Gastrocnemius medialis (tissue), 4 donors: ENCODE data around the gene VTI1A. TPM values are rescaled to one million over a fixed set of nuclear protein-coding genes. Genes with fewer than 3 reads are reported as not detected.

Experiments
- ATAC-seq, 2 donors: fragments of 150-250 bp; one replicate each; pipeline ENCODE4 v1.9.1; 2016
- DNase-seq, 2 donors: peaks; one replicate each; pipeline ENCODE4 v3.0.0-alpha.2; 2019
- H3K27ac ChIP-seq, 4 donors: fragments of 200-600 bp; sonication (generic); 1 replicate in 1 of 4; 2 replicates in 3 of 4; pipeline ENCODE4 v1.5.1; 2016 to 2018; ENCODE audit warnings: mild to moderate bottlenecking in 2 of 4, moderate library complexity in 1 of 4
- H3K27me3 ChIP-seq, 3 donors: fragments of 200-600 bp; sonication (generic) in 2 of 3; 1 replicate in 1 of 3; 2 replicates in 2 of 3; pipeline versions ENCODE4 v1.5.1 to v1.6.0; 2016 to 2019; ENCODE audit warnings: mild to moderate bottlenecking in 1 of 3, moderate library complexity in 1 of 3
- H3K36me3 ChIP-seq, 2 donors: fragments of 200-600 bp; sonication (generic) in 1 of 2; one replicate each; pipeline ENCODE4 v1.5.1; 2017 to 2018
- H3K4me1 ChIP-seq, 2 donors: fragments of 200-600 bp; sonication (generic) in 1 of 2; one replicate each; pipeline ENCODE4 v1.5.1; 2016 to 2017; ENCODE audit warnings: mild to moderate bottlenecking in 2 of 2
- H3K4me3 ChIP-seq, 4 donors: fragments of 200-600 bp; sonication (generic) in 3 of 4; 1 replicate in 1 of 4; 2 replicates in 3 of 4; pipeline ENCODE4 v1.5.1; 2016 to 2019; ENCODE audit warnings: mild to moderate bottlenecking in 2 of 4
- H3K9me3 ChIP-seq, 3 donors: fragments of 200-600 bp; sonication (generic) in 2 of 3; 1 replicate in 1 of 3; 2 replicates in 2 of 3; pipeline ENCODE4 v1.5.1; 2016 to 2019
- POLR2A ChIP-seq, 2 donors: fragments of 450-650 bp; IDR thresholded peaks; one replicate each; pipeline ENCODE4 v1.6.1; 2017; ENCODE audit warnings: antibody characterized with exemption in 2 of 2, mild to moderate bottlenecking in 2 of 2, moderate library complexity in 2 of 2
- in situ Hi-C, 4 donors: fragments of 200-750 bp; cut with MboI; loops; one replicate each; pipeline versions ENCODE4 v1.15.0 to v1.8.0; 2017; ENCODE audit warnings: low sequenced_read_pairs in 4 of 4
- intact Hi-C: fragments of 100-400 bp; cut with DNase I; formaldehyde crosslinking; loops from one replicate; pipeline ENCODE4 v1.15.1; 2023; ENCODE audit warnings: low total_unique reads
- total RNA-seq, 4 donors: library from RNA; depleted of rRNA; stranded (reverse); fragments of >200 nt; gene quantifications; one replicate each; pipeline versions ENCODE4 v1.1.0 to v1.2.3, GENCODE V29; 2016
- TF ChIP-seq, protein P1 (sequence below), 5 experiments: fragments of 450-650 bp in 3 of 5; fragments of 200-600 bp in 2 of 5; sonication (generic) in 2 of 5; IDR thresholded peaks in 4 of 5; conservative IDR thresholded peaks in 1 of 5; 1 replicate in 4 of 5; 2 replicates in 1 of 5; pipeline ENCODE4 v1.5.1; 2016 to 2019; ENCODE audit warnings: antibody characterized with exemption in 5 of 5, mild to moderate bottlenecking in 3 of 5, moderate library complexity in 3 of 5

VTI1A gene
- total RNA-seq, 4 donors from 2014 or later, result 26.5 to 51.2 (median 30.6) TPM

DNA sequence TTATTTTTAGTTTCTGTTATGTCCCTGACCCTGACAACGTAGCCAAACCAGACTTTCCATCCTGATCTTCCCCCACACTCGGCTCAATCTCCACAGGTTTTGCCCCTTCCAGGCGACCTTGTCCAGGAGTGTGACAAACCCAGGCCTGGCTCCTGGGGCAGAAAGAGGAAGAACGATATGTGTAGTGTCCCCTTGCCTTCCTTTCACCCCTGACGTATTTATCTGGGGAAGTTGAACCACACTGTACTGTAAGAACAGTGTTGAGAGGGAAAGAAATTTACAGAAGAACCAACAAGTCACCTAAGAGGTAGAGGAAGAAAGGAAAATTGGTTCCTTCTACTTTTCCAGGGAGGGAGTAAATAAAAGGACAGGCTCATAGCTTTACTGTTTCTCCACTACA, 158.0 kb downstream of the VTI1A start:
- Histone ChIP-seq H3K36me3 (no peaks in the 10 kb centered on the region), H3K4me3 (no peak overlapping the region), H3K4me1 (no peaks in the 10 kb centered on the region), H3K27me3 (no peaks in the 10 kb centered on the region), H3K27ac (no peak overlapping the region), H3K9me3 (no peaks in the 10 kb centered on the region)
- TF ChIP-seq, protein P1, sequence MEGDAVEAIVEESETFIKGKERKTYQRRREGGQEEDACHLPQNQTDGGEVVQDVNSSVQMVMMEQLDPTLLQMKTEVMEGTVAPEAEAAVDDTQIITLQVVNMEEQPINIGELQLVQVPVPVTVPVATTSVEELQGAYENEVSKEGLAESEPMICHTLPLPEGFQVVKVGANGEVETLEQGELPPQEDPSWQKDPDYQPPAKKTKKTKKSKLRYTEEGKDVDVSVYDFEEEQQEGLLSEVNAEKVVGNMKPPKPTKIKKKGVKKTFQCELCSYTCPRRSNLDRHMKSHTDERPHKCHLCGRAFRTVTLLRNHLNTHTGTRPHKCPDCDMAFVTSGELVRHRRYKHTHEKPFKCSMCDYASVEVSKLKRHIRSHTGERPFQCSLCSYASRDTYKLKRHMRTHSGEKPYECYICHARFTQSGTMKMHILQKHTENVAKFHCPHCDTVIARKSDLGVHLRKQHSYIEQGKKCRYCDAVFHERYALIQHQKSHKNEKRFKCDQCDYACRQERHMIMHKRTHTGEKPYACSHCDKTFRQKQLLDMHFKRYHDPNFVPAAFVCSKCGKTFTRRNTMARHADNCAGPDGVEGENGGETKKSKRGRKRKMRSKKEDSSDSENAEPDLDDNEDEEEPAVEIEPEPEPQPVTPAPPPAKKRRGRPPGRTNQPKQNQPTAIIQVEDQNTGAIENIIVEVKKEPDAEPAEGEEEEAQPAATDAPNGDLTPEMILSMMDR (IDR thresholded peaks at IDR 0.05 in 4 of 5, conservative IDR thresholded peaks at IDR 0.05 in 1 of 5), result no peak
- TF ChIP-seq POLR2A (IDR thresholded peaks at IDR 0.05), result no peak
- DNase-seq, result no peak
- no peak for ATAC-seq
- in situ Hi-C loops, result no loop called here
- intact Hi-C loops, result no loop called here

DNA sequence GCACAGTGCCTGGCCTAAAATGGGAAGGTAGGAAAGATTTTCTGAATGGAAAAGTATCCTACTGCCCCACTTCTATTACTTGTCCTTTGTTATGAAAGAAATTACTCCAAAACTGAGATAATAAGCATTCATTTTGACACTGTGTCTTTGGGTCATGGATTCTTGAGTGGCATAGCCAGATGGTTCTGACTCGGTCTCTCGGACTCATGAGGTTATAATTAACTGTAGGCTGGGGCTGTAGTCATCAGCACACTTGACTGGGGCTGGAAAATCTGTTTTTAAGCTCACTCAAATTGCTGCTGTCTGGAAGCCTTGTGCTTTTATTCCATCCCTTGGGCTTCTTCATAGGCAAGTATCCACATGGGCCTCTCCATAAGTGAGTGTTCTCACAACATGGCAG, 160.5 kb downstream of the VTI1A start:
- intact Hi-C loops, result no loop called here
- Histone ChIP-seq H3K27ac (no peak overlapping the region), H3K36me3 (no peaks in the 10 kb centered on the region), H3K27me3 (no peaks in the 10 kb centered on the region), H3K9me3 (no peaks in the 10 kb centered on the region), H3K4me1 (no peaks in the 10 kb centered on the region), H3K4me3 (no peak overlapping the region)
- in situ Hi-C loops, result no loop called here
- TF ChIP-seq, protein P1 (IDR thresholded peaks at IDR 0.05 in 4 of 5, conservative IDR thresholded peaks at IDR 0.05 in 1 of 5), result no peak
- TF ChIP-seq POLR2A (IDR thresholded peaks at IDR 0.05), result no peak
- DNase-seq (no peak), ATAC-seq (no peak)

DNA sequence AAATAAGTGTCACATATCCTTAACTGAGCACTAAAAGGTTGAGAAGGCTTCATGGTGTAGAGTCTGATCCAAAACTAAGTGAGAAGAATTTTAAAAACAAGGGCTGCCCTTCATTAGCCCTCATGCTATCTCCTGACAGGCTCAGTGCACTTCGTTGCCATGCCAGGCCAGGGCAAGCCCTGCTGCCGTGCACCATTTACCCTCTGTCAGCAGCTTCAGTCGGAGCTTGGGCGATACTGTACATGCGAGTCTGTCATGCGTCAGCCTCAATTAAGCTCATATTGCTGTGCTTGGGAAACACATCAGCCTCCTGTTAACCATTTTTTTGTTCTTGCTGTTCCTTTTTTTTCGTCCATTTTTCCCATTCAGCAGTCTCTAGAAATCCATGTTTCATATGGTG, 166.6 kb downstream of the VTI1A start:
- DNase-seq, result no peak
- no peak overlapping the region for H3K4me3 ChIP-seq
- TF ChIP-seq, protein P1 (IDR thresholded peaks at IDR 0.05 in 4 of 5, conservative IDR thresholded peaks at IDR 0.05 in 1 of 5), result no peak
- no peak for TF ChIP-seq POLR2A (IDR thresholded peaks at IDR 0.05)
- H3K4me1 ChIP-seq, result no peaks in the 10 kb centered on the region
- no peaks in the 10 kb centered on the region for H3K36me3 ChIP-seq
- intact Hi-C loops (no loop called here), in situ Hi-C loops (no loop called here)
- no peak for ATAC-seq
- H3K27me3 ChIP-seq, result no peaks in the 10 kb centered on the region
- H3K27ac ChIP-seq, result no peak overlapping the region
- no peaks in the 10 kb centered on the region for H3K9me3 ChIP-seq

DNA sequence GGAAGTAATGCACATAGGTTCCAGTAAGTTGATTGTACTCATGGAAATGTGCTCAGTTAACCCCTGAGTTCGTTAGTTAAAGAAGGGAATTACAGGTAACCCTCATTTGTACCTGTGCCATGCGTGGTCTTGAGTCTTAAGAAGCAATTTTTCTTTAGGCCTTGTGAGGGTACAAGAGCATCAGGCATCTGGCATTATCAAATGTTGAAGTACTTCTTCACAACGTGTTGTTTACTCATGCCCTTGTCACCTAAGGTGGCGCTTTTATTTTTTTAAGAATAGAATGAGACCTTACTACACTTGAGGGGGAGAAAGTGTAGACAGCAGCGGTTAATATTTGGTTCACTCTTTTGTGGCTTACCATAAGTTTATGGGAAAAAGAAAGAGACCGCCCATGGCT, 167.1 kb downstream of the VTI1A start:
- Histone ChIP-seq H3K9me3 (no peaks in the 10 kb centered on the region), H3K27me3 (no peaks in the 10 kb centered on the region), H3K4me3 (no peak overlapping the region), H3K36me3 (no peaks in the 10 kb centered on the region), H3K4me1 (no peaks in the 10 kb centered on the region), H3K27ac (no peak overlapping the region)
- in situ Hi-C loops (no loop called here), intact Hi-C loops (no loop called here)
- DNase-seq (no peak), ATAC-seq (no peak)
- TF ChIP-seq POLR2A (IDR thresholded peaks at IDR 0.05), result no peak
- TF ChIP-seq, protein P1 (IDR thresholded peaks at IDR 0.05 in 4 of 5, conservative IDR thresholded peaks at IDR 0.05 in 1 of 5), result no peak

DNA sequence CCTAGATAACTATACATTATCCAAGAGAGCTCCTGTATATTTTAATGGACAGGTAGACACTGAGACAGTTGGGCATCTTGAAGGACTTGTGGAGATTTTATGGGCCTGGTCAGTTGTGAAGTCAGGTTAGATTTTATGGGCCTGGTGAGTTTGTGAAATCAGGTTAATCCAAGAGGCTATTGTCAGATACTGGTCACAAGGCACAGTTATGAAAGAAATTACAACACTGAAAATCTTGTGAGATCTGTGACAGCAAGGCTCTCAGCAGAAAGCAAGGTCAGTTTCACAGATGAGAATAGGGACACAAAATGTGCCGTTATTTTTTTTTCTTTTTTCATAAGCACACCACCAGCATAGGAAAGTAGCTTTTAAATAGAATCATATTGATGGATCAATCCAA, 167.6 kb downstream of the VTI1A start:
- no peak overlapping the region for H3K4me3 ChIP-seq
- H3K36me3 ChIP-seq, result no peaks in the 10 kb centered on the region
- no peaks in the 10 kb centered on the region for H3K9me3 ChIP-seq
- intact Hi-C loops (no loop called here), in situ Hi-C loops (no loop called here)
- H3K27ac ChIP-seq, result no peak overlapping the region
- H3K27me3 ChIP-seq, result no peaks in the 10 kb centered on the region
- no peak for DNase-seq
- TF ChIP-seq POLR2A (IDR thresholded peaks at IDR 0.05), result no peak
- TF ChIP-seq, protein P1 (IDR thresholded peaks at IDR 0.05 in 4 of 5, conservative IDR thresholded peaks at IDR 0.05 in 1 of 5), result no peak
- H3K4me1 ChIP-seq, result no peaks in the 10 kb centered on the region
- ATAC-seq, result no peak
